Activated CD4-positive, alpha-beta T cell treated with anti-CD3 and anti-CD28 coated beads, Interleukin-2, Interleukin-4, amounts not matched to agents 100 ng/mL and 50 ng/mL, durations not matched to agents 16 hours and 8 hours (primary cell): ENCODE measurements around the gene TMEM164.
"Not testable (repeated sequence)": the region's sequence is repeated elsewhere in the genome, so short reads cannot be mapped to it uniquely, and the experiment has no call there.

Experiments
- DNase-seq: peaks from one replicate; pipeline ENCODE4 v3.0.0-alpha.2; 2020; ENCODE audit warnings: low spot score

TMEM164 gene

DNA sequence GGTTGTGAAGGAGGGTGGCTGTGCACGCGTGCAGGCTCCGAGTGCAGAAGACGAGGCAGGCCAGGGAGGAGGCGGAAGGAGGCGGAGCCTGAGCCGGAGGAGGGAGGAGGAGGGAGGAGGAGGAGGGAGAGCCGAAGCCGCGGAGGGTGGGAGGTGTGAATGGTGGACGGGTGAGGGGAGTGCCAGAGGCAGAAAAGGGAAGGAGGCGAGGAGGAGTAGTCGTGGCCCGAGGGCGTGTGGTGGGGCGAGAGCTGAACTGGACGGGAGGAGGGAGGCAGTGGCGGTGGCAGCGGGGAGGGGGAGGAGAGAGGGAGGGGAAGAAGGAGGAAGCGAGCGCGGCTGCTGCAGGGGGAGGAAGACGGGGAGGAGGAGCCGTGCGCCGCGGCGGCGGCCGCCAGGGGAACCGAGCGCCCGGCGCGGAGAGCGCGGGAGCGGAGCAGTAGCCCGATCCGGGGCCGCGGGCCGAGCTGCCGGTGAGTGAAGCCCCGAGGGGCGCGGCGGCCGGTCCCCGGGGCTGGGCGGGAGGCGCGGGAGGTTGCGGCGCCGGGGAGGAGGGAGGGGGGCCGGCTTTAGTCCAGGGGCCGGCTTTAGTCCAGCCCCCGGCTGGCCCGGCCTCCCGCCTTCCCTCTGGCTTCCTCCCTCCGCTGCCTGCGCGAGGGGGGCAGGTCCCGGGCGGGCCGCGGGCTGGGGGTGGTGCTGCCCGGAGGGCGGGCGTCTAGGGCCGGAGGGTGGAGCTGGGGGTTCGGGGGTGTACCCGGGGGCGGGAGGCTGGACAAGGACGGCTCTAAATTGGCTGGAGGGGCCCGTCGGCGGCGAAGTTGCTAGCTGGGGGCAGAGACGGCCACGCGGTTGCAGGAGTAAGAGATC is at the start of gene TMEM164:
TSS of gene TMEM164 (plus strand) at position 815 of the 867 bp plus-strand sequence. CDS start 661 bp downstream, outside the sequence.
- DNase-seq, result peak; percentile 83

DNA sequence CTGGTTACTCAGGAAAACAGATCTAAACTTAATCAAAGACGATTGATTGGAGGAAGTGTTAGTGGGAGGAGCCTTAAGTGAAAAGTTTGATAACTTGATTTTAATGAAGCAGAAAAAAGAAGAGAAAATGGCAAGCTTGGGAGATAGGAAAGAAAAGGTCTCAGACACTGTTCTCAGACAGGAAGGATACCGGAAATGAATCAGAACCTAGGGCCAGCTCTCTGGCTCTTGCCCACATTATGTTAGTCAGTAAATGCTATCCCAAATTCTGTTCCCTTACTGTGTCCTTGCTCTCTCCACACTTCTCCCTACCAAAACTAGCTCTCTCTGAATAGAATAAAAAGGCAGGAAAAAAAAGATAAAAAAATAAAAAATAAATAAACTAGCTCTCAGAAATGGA is 48.6 kb upstream of the TMEM164 start:
- DNase-seq, result no peak

DNA sequence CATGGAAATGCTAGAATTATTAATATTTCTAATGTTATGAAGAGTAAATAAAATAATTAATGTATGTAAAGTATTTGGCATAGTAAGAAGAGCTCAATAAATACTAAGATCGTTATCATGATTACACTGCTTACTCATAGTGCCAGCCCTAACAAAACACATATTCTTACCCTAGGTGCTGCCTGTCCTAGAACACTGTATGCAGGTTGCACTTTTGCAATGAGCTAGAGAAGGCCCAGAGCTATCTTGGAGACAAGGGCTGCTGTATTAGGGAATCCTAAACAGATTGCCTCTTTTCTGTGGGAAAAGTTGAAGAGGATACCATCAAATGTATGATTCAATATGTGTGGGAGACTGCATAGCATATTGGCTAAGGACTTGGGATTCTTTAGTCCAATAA is 48.0 kb upstream of the TMEM164 start:
- no peak for DNase-seq

DNA sequence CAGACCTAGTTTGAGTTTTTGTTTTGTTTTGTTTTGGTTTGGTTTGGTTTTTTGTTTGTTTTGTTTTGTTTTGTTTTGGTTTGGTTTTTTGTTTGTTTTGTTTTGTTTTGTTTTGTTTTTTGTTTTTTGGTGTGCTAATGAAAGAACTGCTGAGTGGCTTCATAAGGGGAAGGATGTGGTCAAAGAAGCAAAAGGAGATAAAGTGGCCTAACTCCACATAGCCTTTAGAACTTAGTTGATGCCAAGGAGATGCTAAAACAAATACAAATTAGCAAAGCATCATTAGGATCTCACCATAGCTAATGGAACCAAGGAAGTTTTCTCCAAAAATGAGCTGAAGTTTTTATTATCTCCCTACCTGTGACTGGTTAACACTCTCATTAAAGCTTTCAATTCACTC is 44.6 kb upstream of the TMEM164 start:
- no peak for DNase-seq

DNA sequence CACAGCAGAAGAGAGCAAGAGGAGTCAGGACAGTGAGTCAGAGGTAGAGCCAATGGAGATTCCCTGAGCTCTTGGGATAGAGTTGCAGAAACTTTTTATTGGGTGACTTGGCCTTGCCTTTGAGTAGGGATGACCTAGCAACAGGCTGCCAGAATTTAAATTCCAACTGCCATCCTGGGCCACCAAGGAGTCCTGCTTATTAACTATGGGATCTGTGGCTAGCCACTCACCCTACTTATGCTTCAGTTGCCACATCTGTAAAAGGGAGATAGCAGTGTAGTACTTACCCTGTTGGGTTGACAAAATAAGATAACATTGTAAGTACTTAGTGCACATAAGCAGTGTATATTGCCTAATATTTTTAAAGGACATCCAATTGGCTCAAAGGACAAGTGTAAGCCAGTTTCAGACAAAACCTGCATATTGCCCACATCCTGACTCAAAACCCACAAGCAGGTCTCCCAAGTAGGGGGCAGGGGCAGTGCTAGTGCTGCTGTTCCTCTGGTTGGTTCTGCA is 43.5 kb upstream of the TMEM164 start:
- no peak for DNase-seq

DNA sequence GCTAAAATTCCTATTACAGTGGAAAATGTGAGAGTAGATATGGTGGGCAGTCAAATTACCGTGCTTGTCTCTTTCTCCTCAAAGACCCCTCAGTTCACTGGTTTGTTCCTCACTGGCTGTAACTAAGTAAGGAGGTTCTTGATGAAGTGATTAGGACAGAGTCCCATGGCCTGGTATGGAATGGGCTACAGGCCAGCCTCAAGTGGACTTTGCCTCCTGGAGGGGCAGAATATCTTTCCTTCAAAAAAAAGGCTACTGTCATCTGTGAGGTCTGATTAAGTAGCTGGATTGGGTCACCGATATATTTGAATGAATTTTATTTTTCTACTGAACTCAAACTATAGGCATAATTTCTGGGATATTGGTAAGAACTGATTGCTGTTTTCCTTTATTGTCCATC is 38.5 kb upstream of the TMEM164 start:
- no peak for DNase-seq

DNA sequence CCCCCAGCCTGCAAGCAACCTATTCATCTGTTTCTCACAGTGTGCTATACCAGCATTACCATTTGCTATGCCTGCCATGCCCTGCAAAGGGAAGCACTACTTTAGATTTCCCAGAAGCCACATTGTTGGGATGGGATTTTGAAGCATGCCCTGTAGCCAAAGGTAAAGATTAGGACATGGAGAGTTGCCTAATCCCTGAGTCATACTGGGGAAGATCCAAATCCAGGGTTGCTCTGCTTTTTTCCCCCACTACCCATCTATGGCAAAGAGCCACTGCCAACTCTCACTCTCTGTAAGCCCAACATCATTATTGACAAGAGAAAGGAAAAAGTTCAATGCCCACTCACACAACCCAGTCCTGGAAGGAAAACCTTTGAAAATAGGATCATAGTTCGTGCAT is 36.7 kb upstream of the TMEM164 start:
- DNase-seq, result no peak

DNA sequence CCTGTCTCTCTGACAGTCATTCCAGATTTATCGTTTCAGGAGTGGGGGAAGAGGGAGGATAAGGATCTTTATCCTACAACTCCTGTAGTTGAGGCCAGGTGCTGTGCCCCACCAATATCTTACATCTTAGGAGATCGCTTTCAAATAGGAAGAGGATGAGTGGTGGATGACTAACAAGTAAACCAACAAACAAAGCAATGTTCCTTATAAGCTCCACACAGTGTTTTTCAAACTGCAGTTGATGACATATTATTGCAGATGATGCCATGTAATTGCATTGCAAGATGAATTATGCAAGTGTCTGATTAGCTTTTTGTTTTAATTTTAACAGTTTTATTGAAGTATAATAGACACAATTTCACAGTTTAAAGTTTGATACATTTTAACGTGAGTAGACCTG is 35.8 kb upstream of the TMEM164 start:
- DNase-seq, result no peak

DNA sequence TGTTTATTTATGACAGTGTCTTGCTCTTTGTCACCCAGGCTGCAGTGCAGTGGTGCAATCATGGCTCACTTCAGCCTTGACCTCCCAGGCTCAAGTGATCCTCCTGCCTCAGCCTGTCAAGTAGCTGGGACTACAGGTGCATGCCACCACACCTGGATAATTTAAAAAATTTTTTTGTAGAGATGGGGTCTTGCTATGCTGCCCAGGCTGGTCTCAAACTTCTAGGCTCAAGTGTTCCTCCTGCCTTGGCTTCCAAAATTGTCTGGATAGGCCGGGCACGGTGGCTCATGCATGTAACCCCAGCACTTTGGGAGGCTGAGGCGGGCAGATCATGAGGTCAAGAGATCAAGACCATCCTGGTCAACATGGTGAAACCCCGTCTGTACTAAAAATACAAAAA is 32.1 kb upstream of the TMEM164 start:
- not testable (repeated sequence) for DNase-seq

DNA sequence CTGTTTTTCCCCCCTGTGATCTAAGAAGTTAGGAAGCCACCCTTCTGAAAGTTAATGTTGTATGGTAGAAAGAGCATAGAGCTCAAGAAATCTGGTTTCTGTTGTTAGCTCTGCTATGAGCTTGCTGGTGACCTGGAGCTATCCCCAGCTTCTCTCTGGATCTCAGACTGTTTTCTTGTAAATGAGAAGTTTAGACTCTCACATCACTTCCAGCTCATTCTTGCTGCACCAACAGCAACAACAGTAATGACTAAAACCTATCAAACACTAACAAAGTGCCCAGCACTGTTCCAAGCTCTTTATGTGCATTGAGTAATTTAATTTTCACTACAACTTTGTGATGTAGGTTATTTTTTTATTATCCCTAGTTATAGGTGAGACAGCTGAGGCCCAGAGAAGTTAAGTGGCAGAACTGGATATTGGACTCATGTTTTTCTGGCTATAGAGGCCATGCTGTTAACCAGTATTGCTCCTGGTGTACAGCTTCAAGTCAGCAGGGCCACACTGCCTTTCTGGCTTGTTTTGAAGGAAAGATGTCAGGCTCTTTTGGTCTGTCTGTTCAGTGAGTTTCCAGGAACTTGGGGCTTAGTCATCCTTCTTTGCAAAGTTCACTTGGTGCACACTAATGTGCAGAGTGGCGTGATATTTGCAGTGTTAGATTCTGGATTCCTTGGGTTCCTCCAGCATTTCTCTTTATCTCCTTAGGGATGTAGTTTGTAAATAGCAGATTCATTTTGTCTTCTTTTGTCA is 27.8 kb upstream of the TMEM164 start:
- peak; percentile 42 for DNase-seq

DNA sequence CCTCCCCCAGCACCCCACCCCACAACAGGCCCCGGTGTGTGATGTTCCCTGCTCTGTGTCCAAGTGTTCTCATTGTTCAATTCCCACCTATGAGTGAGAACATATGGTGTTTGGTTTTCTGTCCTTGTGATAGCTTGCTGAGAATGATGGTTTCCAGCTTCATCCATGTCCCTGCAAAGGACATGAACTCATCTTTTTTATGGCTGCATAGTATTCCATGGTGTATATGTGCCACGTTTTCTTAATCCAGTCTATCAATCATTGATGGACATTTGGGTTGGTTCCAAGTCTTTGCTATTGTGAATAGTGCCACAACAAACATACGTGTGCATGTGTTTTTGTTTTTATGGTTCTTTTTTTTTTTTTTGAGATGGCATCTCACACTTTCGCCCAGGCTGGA is 17.7 kb upstream of the TMEM164 start:
- not testable (repeated sequence) for DNase-seq

DNA sequence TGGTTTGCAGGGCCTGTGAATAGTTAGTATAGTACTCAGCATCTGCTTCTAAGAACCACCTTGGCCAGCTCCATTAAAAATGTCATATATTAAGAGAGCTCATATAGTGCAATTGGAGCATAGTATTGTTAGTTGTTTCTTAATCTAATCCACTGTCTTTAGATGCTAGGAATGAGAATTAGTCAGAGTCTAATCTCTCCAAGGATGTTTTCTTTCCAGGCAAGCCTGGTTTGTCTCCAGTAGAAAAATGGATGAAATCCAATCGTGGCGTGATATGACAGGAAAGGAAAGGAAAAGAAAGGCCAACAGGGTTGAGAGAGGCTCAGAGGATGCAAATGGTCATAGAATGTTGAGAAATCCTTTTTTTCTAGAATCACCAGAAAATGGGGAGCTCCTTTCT is 15.0 kb upstream of the TMEM164 start:
- DNase-seq, result no peak

DNA sequence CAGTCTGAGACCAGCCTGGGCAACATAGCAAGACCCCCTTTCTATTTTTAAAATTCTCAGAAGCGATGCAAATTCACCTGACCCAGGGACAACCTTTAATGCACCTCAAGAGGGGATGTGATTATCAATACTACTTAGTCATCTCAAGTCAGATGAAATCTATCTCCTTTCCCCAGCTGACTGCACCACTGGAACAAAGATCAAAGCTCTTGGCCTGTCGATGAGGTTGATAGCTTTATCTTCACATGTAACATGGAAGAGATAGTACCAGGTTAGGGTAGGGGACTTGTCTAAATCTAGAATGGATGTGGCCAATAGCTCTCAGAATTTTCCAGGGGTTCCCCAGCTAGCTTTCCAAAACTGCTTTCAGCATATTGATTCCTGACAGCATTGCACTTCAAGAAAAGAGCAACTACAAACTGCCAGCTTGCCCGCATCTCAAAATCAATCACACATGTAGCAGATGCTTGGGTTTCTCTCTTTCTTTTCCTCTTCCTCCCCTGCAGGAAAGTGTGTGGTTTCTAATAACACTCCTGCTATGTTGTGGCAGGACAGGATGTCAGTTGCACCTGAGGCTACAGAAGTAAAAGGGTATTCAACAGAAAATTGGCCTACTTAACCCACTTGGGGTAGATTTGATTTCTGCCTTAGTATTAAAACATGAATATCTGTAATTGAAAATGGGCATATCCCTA is 12.2 kb upstream of the TMEM164 start:
- peak; percentile 42 for DNase-seq

DNA sequence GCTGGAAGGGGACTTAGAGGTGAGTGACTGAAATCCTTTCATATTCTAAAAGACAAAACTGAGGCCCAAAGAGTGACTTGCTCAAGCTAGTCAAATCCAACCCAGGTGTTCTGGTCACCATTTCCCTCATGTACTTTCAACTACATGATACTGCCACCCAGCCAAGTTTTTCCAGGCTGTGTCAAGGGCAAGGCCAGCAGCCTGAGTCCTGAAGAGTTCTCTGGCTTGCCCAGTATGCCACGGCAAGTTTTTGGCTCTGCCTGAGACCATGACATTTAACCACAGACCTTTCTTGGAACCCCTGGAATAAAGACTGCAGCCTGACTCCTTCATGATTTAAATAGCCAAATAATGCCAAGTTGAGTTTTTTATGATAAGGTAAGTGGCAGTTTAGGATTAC is 10.7 kb upstream of the TMEM164 start:
- DNase-seq, result no peak

DNA sequence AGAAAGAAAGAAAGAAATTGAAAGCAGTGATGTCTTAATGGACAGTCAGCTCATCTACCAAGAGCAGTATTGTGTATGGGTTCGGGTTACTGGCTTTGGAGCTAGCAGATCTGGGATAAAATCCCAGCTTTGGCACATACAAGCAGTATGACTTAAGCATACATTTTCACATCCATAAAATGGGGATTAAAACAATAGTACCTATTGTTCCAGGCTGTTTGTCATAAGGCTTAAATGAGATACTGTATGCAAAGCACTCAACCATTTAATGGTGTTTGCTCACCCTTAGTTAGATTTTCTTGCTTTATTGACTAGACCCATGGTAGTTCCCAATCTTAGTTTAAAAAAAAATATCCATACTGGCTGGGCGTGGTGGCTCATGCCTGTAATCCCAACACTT is 7.8 kb upstream of the TMEM164 start:
- DNase-seq, result no peak

DNA sequence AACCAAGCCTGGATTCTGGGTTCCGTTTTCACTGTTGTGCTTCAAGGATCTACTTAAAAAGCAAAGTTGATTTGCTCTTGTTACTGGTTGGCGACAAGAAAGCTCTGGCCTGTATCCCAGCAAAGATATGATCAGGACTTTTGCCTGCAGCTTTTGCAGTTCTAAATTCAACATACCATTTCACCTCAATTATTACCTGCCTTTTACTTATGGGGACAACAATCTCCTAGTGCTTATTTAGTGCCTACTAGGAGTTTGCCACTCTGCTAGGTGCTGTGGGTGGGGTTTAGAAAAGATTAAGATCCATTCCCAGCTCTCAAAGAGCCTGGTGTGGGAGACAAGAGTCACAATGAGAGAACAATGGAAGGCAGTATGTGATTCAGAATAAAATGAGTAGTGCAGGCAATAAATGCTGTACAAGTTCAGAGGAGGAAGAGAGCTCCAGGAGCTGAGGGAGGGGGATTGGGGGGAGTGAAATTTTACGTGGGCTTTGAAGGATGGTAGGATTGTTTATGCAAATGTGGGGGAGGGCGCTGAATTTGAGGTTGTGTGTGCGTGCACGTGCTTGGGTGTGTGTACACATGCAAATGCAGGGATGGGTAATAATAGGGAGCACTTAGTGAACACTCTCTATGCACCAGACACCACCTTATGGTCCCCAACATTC is 5.0 kb upstream of the TMEM164 start:
- DNase-seq, result no peak

DNA sequence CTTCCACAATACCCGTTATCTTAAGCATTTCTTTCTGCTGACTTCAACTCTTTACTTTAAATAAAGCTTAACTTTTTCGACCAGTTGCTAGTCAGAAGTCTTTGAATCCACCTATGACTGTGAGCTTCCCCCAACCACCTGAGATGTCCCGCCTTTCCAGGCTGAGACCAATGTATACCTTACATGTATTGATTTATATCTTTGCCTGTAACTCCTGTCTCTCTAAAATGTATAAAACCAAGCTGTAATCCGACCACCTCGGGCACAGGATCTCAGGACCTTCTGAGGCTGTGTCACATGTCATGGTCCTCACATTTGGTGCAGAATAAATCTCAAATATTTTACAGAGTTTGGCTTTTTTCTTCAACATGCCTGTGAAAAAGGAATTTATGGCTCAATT is 2.9 kb upstream of the TMEM164 start:
- DNase-seq, result no peak

DNA sequence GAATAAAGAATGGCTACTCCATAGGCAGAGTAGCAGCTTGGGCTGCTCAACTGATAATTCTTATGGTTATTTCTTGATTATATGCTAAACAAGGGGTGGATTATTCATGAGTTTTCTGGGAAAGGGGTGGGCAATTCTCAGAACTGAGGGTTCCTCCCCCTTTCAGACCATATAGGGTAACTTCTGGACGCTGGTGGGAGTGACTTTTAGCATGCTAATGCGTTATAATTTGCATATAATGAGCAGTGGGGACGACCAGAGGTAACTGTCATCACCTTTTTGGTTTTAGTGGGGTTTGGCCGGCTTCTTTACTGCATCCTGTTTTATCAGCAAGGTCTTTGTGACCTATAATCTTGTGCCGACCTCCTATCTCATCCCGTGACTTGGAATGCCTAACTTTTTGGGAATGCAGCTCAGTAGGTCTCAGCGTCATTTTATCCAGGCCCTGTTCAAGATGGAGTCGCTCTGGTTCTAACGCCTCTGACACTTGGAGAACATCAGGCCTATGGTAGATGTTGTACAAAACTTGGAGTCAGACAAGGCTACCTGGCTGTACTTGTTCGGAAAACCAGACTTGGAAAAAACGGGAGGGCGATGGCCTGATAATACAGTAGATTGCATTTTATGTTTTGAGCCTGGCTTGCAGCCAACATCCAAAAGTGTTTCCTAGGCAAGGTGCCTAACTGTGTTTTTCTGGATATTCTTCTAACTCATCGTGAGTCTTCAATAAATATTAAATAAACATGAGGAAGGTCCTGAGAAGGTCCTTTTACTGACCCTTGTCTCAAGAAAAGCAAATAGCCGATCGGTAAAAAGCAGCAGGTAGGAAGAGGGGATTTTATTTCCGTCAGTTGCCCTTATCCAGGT is 1.8 kb upstream of the TMEM164 start:
- DNase-seq, result no peak

DNA sequence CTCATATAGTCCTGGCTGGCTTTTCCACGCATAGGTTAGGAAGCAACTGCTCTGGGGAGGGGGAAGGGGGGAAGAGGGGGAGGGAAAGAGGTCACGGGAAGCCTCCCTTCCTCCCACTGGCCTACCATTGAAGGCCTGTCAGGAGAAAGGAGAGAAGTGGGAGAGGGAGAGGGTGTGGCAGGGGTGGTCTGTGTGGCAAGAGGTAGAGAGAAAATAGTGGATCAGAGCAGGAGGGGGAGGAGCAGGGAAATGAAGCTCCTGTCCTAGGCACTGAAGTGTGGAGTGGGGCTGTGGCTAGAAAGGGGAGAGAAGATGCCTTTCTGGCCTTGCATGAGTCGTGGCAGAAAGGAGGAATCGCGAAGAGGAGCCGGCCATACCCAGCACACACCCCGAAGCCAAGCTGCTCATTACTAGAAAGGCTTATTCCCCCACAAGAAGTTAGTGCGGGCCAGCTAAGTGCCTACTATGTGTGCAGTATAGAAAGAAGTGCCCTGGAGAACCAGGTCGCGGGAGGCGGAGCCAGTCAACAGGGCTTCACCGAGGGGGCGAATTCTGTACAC is 1.1 kb upstream of the TMEM164 start:
- DNase-seq, result no peak
